NCI-H345 treated with DMSO at 0.1 percent for 48 hours (cell line): ENCODE measurements around the gene FNIP1.
A peak's percentile ranks its signal among the peaks of the same experiment; 100 is the strongest.
"Not testable (repeated sequence)": the region's sequence is repeated elsewhere in the genome, so short reads cannot be mapped to it uniquely, and the experiment has no call there.

Experiments used
- DNase-seq: peaks from one replicate; lab custom pipeline; 2025; ENCODE audit not compliant: unreplicated experiment; lab: John Stamatoyannopoulos, UW

Gene FNIP1

DNA sequence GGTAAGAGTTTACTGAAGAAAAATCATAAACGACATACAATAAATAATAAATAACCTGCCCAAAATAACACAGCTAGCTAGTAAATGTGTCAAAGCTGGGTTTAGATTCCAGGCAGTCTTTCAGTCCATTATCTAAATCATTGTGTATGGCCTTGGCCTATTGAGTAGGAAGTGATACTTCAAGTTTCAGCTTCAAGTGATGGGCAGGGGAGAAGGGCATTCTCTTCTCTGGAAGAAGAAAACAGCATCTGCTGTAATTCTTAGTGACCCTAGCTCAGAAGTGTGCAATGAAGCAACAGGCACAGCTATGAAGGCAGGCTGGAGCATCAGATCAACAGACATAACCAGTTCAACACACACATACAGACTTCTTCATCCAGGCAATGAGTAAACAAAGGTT is 42.5 kb downstream of the FNIP1 start:
- DNase-seq, result no peak

DNA sequence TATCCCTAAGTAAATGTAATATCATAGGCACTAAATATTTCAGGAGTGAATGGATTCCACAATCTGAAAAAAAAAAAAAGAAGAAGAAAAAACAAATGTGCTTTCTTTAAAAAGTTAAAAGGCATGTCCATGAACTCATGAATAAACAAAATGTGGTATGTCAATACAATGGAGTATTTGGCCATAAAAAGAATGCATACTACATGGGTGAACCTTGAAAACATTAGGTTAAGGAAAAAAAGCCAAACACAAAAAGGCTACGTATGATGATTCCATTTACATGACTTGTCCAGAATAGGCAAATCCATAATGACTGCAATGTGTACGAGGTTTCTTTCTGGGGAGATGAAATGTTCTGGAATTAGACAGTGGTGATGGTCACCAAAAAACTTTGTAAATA is 45.3 kb downstream of the FNIP1 start:
- no peak for DNase-seq

DNA sequence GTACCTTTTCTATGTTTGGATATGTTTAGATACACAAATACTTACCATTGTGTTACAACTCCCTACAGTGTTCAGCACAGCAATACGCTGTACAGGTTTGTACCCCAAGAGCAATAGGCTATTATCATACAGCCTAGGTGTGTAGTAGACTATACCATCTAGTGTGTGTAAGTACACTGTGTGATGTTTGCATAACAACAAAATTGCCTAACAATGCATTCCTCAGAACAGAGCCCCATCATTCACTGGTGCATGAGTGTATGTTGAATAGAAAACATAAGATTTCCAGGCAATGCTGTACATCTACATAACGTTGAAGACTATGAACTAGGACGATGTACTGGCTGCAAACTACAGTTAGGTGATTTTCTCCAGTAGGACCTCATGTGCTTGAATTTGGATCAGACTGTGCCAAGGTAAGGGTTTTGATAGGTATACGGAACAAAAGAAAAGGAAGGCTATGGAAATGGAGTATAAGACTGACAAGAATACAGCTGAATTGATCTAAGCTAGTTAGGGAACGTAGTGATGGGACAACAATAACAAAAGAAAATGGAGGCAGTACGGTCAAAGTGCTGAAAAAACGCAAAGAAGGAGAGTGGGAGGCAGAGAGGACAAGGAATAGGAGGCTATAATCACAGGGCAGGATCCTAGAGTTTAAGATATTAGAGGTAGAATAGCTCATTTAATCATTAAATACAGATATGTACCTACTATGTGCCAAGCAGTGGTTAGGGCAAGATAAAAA is 46.9 kb downstream of the FNIP1 start:
- DNase-seq, result no peak

DNA sequence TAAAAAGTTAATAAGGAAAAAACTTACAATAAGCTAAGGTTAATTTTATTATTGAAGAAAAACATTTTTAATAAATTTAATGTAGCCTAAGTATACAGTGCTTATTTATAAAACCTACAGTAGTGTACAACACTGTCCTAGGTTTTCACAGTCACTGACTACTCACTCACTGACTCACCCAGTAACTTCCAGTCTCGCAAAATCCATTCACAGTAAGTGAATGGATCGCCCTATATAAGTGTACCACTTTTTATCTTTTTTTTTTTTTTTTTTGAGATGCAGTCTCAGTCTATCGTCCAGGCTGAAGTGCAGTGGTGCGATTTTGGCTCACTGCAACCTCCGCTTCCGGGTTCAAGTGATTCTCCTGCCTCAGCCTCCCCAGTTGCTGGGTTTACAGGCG is 47.7 kb downstream of the FNIP1 start:
- no peak for DNase-seq

DNA sequence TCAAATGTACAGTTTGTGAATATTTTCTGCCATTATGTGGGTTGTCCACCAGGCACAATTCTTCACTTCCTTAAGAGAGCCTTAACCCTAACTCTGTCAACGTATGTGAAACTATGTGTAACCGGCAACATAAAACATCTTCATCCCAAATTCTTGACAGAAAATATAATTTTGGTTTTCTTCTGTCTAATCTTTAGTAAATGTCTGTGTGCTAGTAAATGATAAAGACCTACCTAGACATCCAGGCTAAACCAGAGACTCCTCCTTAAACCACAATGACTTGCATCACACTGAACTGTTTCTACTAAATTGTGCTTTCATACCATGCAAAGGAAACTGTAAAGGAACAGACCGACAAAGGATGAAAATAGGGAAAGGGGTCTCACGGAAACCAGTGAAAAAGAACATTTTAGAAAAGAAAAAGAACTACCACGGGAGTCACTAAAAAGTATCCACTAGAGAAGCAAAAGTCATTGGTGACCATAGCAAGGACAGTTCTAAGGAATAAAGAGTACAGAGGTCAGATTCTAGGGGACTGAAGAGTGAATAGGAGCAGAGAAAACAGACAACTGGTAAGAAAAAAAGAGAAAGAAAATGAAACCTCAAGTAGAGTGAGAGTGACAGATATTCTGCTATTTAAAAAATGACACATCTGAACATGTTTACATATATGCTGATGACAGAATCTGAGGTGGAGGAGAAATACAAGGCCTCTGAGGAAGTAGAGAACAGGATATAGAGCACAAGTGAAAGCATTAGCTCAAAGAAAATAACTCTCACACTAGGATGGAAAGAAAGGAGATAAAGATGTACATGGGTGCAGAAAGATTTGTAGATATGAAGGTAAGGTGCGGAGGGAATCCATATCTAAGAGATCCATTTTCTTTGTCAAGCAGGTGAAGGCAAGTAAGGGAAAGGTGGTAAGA is 49.4 kb downstream of the FNIP1 start:
- DNase-seq, result no peak

DNA sequence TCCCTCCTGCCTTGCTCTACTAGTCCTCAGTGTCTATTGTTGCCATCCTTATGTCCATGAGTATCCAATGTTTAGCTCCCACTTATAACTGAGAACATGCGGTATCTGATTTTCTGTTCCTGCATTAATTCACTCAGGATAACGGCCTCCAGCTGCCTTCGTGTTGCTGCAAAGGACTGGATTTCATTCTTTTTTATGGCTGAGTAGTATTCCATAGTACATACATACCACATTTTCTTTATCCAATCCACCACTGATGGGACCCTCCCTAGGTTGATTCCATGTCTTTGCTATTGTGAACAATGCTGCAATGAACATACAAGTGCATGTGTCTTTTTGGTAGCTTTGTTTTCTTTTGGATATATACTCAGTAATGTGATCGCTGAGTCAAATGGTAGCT is 50.4 kb downstream of the FNIP1 start:
- no peak for DNase-seq

DNA sequence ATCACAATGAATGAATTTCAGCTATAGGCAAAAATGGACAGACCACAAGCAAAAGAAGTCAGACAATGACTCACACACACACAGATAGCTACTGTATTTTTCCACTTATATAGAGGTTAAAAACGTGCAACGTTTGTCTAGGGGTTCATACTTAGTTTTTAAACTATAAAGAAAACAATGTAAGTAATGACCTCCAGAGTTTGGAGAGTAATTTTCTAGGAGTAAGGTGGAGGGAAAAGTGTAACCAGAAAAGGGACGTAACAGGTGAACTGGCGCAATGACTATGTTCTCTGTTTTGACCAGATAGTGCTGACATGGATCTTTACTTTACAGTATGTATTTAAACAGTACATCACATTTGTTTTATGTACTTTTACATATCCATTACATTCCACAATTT is 51.1 kb downstream of the FNIP1 start:
- DNase-seq, result no peak

DNA sequence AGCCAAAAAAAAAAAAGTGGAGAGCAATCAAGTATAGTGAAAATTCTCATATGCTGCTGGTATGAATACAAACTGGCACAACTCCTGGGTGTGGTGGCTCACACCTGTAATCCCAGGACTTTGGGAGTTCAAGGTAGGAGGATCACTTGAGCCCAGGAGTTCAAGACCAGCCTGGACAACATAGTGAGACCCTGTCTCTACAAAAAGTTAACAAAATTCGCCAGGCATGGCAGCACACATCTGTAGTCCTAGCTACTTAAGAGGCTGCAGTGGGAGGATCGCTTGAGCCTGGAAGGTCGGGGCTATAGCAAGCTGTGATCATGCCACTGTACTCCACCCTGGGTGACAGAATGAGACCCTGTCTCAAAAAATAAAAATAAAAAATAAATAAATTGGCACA is 51.7 kb downstream of the FNIP1 start:
- no peak for DNase-seq

DNA sequence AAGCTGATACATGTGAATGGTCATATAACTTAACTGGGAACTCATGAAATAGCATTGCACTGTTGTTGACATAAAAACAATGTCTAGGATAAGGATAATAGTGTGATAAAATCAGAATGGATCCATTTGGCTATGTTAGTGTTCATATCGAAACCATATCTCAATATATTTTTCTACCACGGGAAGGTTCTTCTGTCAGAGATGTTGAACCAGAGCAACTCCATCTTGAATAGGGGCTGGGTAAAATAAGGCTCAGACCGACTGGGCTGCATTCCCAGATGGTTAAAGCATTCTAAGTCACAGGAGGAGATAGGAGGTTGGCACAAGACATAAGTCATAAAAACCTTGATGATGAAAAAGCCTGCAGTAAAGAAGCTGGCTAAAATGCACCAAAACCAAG is 56.3 kb downstream of the FNIP1 start:
- no peak for DNase-seq

DNA sequence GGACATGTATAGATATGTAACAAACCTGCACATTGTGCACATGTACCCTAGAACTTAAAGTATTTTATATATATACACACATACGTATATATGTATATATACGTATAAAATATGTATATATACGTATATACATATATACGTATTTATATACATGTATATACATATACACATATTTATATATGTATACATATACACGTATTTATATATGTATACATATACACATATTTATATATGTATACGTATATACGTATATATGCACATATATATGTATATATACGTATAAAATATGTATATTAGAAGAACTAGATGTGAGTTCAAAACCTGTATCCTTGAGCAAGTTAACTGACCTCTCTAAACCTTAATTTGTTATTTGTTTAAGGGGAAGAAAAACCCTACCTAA is 61.4 kb downstream of the FNIP1 start:
- no peak for DNase-seq

DNA sequence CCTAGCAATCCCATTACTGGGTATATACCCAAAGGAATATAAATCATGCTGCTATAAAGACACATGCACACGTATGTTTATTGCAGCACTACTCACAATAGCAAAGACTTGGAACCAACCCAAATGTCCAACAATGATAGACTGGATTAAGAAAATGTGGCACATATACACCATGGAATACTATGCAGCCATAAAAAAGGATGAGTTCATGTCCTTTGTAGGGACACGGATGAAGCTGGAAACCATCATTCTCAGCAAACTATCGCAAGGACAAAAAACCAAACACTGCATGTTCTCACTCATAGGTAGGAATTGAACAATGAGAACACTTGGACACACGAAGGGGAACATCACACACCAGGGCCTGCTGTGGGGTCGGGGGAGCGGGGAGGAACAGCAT is 61.9 kb downstream of the FNIP1 start:
- DNase-seq, result not testable (repeated sequence)

DNA sequence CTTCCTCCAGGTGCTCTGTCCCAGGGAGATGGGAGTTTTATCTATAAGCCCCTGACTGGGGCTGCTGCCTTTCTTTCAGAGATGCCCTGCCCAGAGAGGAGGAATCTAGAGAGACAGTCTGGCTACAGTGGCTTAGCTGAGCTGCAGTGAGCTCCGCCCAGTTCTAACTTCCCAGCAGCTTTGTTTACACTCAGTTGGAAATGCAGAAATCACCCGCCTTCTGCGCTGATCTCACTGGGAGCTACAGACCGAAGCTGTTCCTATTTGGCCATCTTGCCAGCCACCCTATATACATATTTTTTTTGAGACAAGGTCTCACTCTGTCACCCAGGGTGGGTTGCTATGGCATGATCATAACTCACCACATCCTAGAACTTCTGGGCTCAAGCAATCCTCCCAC is 67.5 kb downstream of the FNIP1 start:
- not testable (repeated sequence) for DNase-seq

DNA sequence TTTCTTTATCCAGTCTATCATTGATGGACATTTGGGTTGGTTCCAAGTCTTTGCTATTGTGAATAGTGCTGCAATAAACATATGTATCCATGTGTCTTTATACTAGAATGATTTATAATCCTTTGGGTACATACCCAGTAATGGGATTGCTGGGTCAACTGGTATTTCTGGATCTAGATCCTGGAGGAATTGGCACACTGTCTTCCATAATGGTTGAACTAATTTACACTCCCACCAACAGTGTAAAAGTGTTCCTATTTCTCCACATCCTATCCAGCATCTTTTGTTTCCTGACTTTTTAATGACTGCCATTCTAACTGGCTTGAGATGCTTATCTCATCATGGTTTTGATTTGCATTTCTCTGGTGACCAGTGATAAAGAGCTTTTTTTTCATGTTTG is 72.7 kb downstream of the FNIP1 start:
- not testable (repeated sequence) for DNase-seq

DNA sequence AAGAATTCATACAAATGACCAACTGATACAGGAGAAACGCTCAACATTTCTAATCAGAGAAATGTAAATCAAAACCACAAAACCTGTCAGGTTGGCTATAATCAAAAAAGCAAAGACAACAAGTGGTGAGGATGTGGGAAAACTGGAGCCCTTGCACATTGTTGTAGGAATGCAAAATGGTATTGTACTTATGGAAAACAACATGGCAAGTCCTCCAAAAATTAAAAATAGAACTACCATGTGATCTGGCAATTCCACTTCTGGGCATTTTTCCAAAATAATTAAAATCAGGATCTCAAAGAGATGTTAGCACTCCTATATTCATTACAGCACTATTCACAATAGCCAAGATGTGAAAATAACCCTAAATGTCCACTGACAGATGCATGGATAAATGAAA is 76.1 kb downstream of the FNIP1 start:
- peak; percentile 26 for DNase-seq

DNA sequence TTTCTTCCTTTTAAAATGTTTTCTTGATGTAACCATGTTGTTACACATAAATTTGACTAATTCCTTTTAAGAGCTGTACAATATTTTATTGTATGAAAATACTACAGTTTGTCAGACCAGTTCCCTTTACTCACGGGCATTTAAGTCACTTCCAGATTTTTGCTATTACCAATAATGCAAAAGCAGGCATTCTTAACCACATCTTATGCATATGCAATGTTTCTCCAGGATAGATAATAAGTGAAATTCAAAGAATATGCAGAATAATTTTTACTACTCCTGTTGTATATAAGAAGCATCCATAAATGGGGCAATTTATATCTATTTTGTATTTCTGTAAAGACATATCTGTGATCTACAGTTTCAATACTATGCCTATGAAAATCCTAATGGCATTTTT is 77.3 kb downstream of the FNIP1 start:
- no peak for DNase-seq

DNA sequence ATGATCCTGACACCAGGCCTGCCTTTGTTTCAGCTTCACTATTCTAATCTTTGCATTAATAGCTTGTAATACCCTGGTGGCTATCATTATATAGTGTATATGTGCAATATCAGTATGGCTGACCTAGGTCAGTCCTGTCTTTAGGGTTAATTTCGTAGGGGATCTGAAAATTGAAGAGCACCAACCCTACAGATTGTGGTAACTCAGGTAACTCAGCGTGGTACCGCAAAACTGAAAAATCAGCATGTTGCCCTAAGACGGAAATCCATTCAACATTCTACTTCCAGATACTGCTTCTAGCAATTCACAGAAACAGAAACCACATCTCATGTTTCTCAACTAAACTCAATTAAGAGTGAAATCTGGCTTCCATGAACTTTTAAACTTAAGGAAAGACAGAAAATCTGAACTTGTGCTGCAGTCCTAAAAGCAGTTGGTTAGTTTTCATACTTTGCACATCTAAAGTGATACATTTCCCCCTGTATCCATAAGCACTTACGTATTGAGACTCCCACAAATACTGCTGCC is 78.3 kb downstream of the FNIP1 start:
- DNase-seq, result no peak

DNA sequence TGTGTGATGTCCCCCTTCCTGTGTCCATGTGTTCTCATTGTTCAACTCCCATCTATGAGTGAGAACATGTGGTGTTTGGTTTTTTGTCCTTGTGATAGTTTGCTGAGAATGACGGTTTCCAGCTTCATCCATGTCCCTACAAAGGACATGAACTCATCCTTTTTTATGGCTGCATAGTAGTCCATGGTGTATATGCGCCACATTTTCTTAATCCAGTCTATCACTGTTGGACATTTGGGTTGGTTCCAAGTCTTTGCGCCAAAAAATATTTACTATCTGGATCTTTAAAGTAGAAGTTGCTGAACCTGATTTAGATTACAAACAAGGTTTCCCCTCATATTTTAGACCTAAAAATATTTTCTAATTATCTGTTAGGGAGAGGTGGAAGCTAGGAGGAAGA is 79.7 kb downstream of the FNIP1 start:
- DNase-seq, result not testable (repeated sequence)

DNA sequence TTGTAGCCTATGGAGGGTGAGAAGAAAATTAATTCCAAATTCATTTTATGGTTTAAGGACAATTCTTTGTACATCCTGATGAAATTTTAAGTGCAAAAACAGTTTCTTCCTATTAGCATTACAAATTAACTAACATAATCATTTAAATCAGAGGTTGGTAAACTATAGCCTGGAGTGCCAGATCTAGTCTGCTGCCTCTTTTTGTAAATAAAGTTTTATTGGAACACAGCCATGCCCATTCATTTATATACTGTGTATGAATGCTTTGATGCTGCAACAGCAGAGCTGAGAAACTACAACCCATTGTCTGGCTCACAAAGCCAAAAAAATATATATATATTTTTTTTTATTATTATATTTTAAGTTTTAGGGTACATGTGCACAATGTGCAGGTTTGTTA is 80.2 kb downstream of the FNIP1 start:
- no peak for DNase-seq

DNA sequence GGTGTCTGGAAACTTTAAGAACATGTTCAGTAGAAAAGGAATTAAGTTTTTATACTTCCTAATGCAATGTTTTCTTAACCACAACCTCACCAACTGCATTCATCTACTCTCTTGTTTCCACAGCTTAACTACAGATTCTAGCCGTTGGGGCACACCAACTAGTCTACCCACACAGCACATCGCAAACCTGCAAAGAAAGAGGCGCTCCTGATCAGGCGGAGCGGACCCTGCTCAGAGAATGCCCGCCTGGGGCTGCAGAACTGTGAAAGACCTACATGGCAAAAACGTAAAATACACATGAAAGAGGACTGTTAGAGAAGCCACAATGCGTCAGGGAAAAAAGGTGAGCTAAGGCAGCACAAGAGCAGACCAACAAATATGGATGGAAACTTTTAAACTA is 86.4 kb downstream of the FNIP1 start:
- DNase-seq, result no peak

DNA sequence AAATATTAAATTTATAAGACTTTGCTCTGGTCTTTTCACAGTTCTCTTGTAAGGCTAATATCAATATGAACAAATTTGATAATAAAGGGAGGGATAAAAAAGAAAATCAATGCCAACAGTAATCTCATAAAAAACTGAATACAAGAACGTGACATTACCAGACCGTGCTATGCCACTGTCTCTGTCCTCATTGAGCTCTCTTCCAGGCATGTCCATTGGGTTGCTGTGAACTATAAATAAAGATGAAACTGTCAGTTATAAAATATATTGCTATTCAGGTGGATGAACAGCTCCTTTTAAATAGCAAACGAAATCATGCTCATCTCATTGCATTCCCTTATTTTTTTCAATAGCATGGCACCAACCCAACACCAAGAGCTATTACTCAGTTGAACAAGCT is 87.8 kb downstream of the FNIP1 start:
- no peak for DNase-seq

DNA sequence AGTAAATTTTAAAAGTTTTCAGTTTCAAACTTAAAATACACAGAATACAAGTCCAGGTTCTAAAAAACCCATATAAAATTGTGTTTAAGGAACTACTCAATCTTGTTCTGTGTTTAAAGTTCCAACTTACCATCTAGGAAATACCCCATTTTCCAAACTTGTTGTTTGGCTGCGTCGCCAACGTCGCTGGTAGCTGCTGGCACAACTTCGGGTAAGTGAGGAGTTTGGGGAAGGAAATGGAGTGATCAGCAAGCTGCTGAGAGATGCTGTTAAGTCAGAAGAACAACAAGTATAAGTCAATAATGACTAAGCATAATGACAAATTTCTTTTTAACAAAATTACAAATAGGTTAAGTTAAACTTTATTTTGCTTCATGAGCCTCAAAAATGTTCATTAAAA is 90.5 kb downstream of the FNIP1 start:
- no peak for DNase-seq

DNA sequence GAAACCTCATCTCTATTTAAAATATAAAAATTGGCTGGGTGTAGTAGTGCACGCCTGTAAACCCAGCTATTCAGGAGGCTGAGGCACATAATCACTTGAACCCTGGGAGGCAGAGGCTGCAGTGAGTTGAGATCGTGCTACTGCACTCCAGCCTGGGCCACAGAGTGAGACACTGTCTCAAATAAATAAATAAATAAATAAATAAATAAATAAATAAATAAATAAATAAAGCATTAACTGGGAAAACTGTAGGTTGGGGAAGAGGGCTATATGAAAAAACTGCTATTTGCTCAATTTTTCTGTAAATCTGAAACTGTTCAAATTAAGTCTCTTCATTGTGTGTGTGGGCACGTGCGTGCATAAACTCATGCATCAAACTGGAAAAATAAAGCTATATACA is 101.9 kb downstream of the FNIP1 start:
- no peak for DNase-seq
